Measurements from ENCODE around the gene DOC2B.
"Not testable (repeated sequence)": the region's sequence is repeated elsewhere in the genome, so short reads cannot be mapped to it uniquely, and the experiment has no call there.

Gene DOC2B

GRCh38 chr17:202501-202951 is 21.1 kb upstream of the DOC2B start:
- no peak for TF ChIP-seq CTCF (IDR thresholded peaks at IDR 0.05; ENCODE audit: poor library complexity, severe bottlenecking)
- H3K4me3 ChIP-seq (ENCODE audit: severe bottlenecking), result no peak overlapping the region
- no peak for ATAC-seq (ENCODE audit: low read depth)
- no peaks in the 10 kb centered on the region for H3K4me1 ChIP-seq (ENCODE audit: insufficient read depth, poor library complexity, severe bottlenecking)
- DNase-seq (ENCODE audit: low spot score), result no peak
- no peaks in the 10 kb centered on the region for H3K36me3 ChIP-seq (ENCODE audit: low read depth)
- H3K9me3 ChIP-seq (ENCODE audit: severe bottlenecking), result no peaks in the 10 kb centered on the region
- H3K27me3 ChIP-seq (ENCODE audit: insufficient read depth, poor library complexity, severe bottlenecking), result no peaks in the 10 kb centered on the region
- no peak overlapping the region for H3K27ac ChIP-seq (ENCODE audit: poor library complexity, severe bottlenecking)

- not testable (repeated sequence) for H3K27me3 ChIP-seq (ENCODE audit: insufficient read depth, poor library complexity, severe bottlenecking); H3K4me3 ChIP-seq (ENCODE audit: severe bottlenecking); H3K36me3 ChIP-seq (ENCODE audit: low read depth); H3K9me3 ChIP-seq (ENCODE audit: severe bottlenecking); DNase-seq (ENCODE audit: low spot score); H3K27ac ChIP-seq (ENCODE audit: poor library complexity, severe bottlenecking); ATAC-seq (ENCODE audit: low read depth); H3K4me1 ChIP-seq (ENCODE audit: insufficient read depth, poor library complexity, severe bottlenecking)
These were observed 20.3 kb upstream of the DOC2B start for GRCh38 chr17:201736-202135.

- not testable (repeated sequence) for H3K27ac ChIP-seq (ENCODE audit: poor library complexity, severe bottlenecking); H3K9me3 ChIP-seq (ENCODE audit: severe bottlenecking); DNase-seq (ENCODE audit: low spot score); H3K36me3 ChIP-seq (ENCODE audit: low read depth); H3K4me1 ChIP-seq (ENCODE audit: insufficient read depth, poor library complexity, severe bottlenecking); H3K4me3 ChIP-seq (ENCODE audit: severe bottlenecking); H3K27me3 ChIP-seq (ENCODE audit: insufficient read depth, poor library complexity, severe bottlenecking); ATAC-seq (ENCODE audit: low read depth)
These were observed 19.8 kb upstream of the DOC2B start for GRCh38 chr17:201257-201656.

GRCh38 chr17:200586-200985 is 19.1 kb upstream of the DOC2B start:
- Histone ChIP-seq H3K27me3 (ENCODE audit: insufficient read depth, poor library complexity, severe bottlenecking) (peaks cover 2% of the 10 kb centered on the region), H3K27ac (ENCODE audit: poor library complexity, severe bottlenecking) (no peak overlapping the region), H3K4me1 (ENCODE audit: insufficient read depth, poor library complexity, severe bottlenecking) (no peaks in the 10 kb centered on the region), H3K4me3 (ENCODE audit: severe bottlenecking) (no peak overlapping the region), H3K36me3 (ENCODE audit: low read depth) (no peaks in the 10 kb centered on the region), H3K9me3 (ENCODE audit: severe bottlenecking) (no peaks in the 10 kb centered on the region)
- TF ChIP-seq CTCF (IDR thresholded peaks at IDR 0.05; ENCODE audit: poor library complexity, severe bottlenecking), result no peak
- DNase-seq (ENCODE audit: low spot score) (no peak), ATAC-seq (ENCODE audit: low read depth) (no peak)

GRCh38 chr17:199806-200545 is 18.5 kb upstream of the DOC2B start:
- no peaks in the 10 kb centered on the region for H3K36me3 ChIP-seq (ENCODE audit: low read depth)
- no peaks in the 10 kb centered on the region for H3K4me1 ChIP-seq (ENCODE audit: insufficient read depth, poor library complexity, severe bottlenecking)
- no peak for DNase-seq (ENCODE audit: low spot score)
- no peaks in the 10 kb centered on the region for H3K9me3 ChIP-seq (ENCODE audit: severe bottlenecking)
- no peak for TF ChIP-seq CTCF (IDR thresholded peaks at IDR 0.05; ENCODE audit: poor library complexity, severe bottlenecking)
- no peak overlapping the region for H3K4me3 ChIP-seq (ENCODE audit: severe bottlenecking)
- H3K27ac ChIP-seq (ENCODE audit: poor library complexity, severe bottlenecking), result no peak overlapping the region
- peaks cover 4% of the 10 kb centered on the region for H3K27me3 ChIP-seq (ENCODE audit: insufficient read depth, poor library complexity, severe bottlenecking)
- peak; percentile 40; the same call in 1 of the 3 replicates for ATAC-seq (ENCODE audit: low read depth)

- DNase-seq (ENCODE audit: low spot score) (no peak), ATAC-seq (ENCODE audit: low read depth) (no peak)
- peaks cover 4% of the 10 kb centered on the region for H3K27me3 ChIP-seq (ENCODE audit: insufficient read depth, poor library complexity, severe bottlenecking)
- H3K4me3 ChIP-seq (ENCODE audit: severe bottlenecking), result no peak overlapping the region
- no peaks in the 10 kb centered on the region for H3K9me3 ChIP-seq (ENCODE audit: severe bottlenecking)
- H3K4me1 ChIP-seq (ENCODE audit: insufficient read depth, poor library complexity, severe bottlenecking), result no peaks in the 10 kb centered on the region
- H3K27ac ChIP-seq (ENCODE audit: poor library complexity, severe bottlenecking), result no peak overlapping the region
- no peaks in the 10 kb centered on the region for H3K36me3 ChIP-seq (ENCODE audit: low read depth)
- TF ChIP-seq CTCF (IDR thresholded peaks at IDR 0.05; ENCODE audit: poor library complexity, severe bottlenecking), result no peak
These were observed 17.7 kb upstream of the DOC2B start for GRCh38 chr17:199191-199604.

- H3K27me3 ChIP-seq (ENCODE audit: insufficient read depth, poor library complexity, severe bottlenecking); H3K9me3 ChIP-seq (ENCODE audit: severe bottlenecking); H3K36me3 ChIP-seq (ENCODE audit: low read depth); ATAC-seq (ENCODE audit: low read depth); DNase-seq (ENCODE audit: low spot score); H3K4me3 ChIP-seq (ENCODE audit: severe bottlenecking); H3K27ac ChIP-seq (ENCODE audit: poor library complexity, severe bottlenecking); H3K4me1 ChIP-seq (ENCODE audit: insufficient read depth, poor library complexity, severe bottlenecking): not testable (repeated sequence)
These were observed 16.8 kb upstream of the DOC2B start for GRCh38 chr17:198225-198624.

Data from RWPE2 (cell line).